ENCODE data around the gene METTL21A. TPM values are rescaled to one million over a fixed set of nuclear protein-coding genes. Genes with fewer than 3 reads are reported as not detected.

Gene METTL21A
- total RNA-seq, 2 donors from 2014 or later = 5.3 to 17.4 TPM

- no peak for ATAC-seq
- no peak overlapping the region for H3K4me3 ChIP-seq
- TF ChIP-seq POLR2A (IDR thresholded peaks at IDR 0.05) = no peak
- TF ChIP-seq, protein P1, sequence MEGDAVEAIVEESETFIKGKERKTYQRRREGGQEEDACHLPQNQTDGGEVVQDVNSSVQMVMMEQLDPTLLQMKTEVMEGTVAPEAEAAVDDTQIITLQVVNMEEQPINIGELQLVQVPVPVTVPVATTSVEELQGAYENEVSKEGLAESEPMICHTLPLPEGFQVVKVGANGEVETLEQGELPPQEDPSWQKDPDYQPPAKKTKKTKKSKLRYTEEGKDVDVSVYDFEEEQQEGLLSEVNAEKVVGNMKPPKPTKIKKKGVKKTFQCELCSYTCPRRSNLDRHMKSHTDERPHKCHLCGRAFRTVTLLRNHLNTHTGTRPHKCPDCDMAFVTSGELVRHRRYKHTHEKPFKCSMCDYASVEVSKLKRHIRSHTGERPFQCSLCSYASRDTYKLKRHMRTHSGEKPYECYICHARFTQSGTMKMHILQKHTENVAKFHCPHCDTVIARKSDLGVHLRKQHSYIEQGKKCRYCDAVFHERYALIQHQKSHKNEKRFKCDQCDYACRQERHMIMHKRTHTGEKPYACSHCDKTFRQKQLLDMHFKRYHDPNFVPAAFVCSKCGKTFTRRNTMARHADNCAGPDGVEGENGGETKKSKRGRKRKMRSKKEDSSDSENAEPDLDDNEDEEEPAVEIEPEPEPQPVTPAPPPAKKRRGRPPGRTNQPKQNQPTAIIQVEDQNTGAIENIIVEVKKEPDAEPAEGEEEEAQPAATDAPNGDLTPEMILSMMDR (IDR thresholded peaks at IDR 0.05) = no peak
- no peaks in the 10 kb centered on the region for H3K27me3 ChIP-seq
- no peaks in the 10 kb centered on the region for H3K36me3 ChIP-seq (replicated peaks in 1 of 2; ENCODE audit: insufficient read depth in 1 of 2, low read depth in 2 of 2)
- no peak for DNase-seq
- no peak overlapping the region for H3K27ac ChIP-seq
- intact Hi-C loops (cut with DNase I) = loop anchor here (10.0 kb wide), 1 partner anchor 69 kb away; no protein-coding TSS in a partner anchor
- no peaks in the 10 kb centered on the region for H3K9me3 ChIP-seq
- no peaks in the 10 kb centered on the region for H3K4me1 ChIP-seq
- WGBS, 2 donors = 81 to 83% methylated on average over 11 of the region's 11 CpGs
Observed at GRCh38 chr2:207635468-207636200, 10.4 kb upstream of the METTL21A start.

- H3K27me3 ChIP-seq = no peaks in the 10 kb centered on the region
- no peaks in the 10 kb centered on the region for H3K9me3 ChIP-seq
- no peaks in the 10 kb centered on the region for H3K4me1 ChIP-seq
- intact Hi-C loops (cut with DNase I) = loop anchor here (10.0 kb wide), 1 partner anchor 71 kb away; no protein-coding TSS in a partner anchor
- TF ChIP-seq, protein P1 (IDR thresholded peaks at IDR 0.05) = no peak
- TF ChIP-seq POLR2A (IDR thresholded peaks at IDR 0.05) = no peak
- no peak for ATAC-seq
- no peak overlapping the region for H3K4me3 ChIP-seq
- 67 to 81% methylated on average over 3 of the region's 3 CpGs for WGBS, 2 donors
- no peak for DNase-seq
- no peak overlapping the region for H3K27ac ChIP-seq
- no peaks in the 10 kb centered on the region for H3K36me3 ChIP-seq (replicated peaks in 1 of 2; ENCODE audit: insufficient read depth in 1 of 2, low read depth in 2 of 2)
Observed at GRCh38 chr2:207633686-207634085, 8.5 kb upstream of the METTL21A start.

- ATAC-seq = no peak
- Histone ChIP-seq H3K27ac (no peak overlapping the region), H3K4me1 (no peaks in the 10 kb centered on the region), H3K36me3 (replicated peaks in 1 of 2; ENCODE audit: insufficient read depth in 1 of 2, low read depth in 2 of 2) (no peaks in the 10 kb centered on the region), H3K4me3 (no peak overlapping the region), H3K27me3 (no peaks in the 10 kb centered on the region), H3K9me3 (no peaks in the 10 kb centered on the region)
- DNase-seq = no peak
- TF ChIP-seq, protein P1 (IDR thresholded peaks at IDR 0.05) = no peak
- TF ChIP-seq POLR2A (IDR thresholded peaks at IDR 0.05) = no peak
- intact Hi-C loops (cut with DNase I) = loop anchor here (10.0 kb wide), 1 partner anchor 72 kb away; no protein-coding TSS in a partner anchor
- 79 to 86% methylated on average over 8 of the region's 8 CpGs for WGBS, 2 donors
Observed at GRCh38 chr2:207632575-207633493, 7.6 kb upstream of the METTL21A start.

- no peak for ATAC-seq
- H3K27ac ChIP-seq = no peak overlapping the region
- no peaks in the 10 kb centered on the region for H3K27me3 ChIP-seq
- no peak for TF ChIP-seq POLR2A (IDR thresholded peaks at IDR 0.05)
- TF ChIP-seq, protein P1 (IDR thresholded peaks at IDR 0.05) = no peak
- intact Hi-C loops (cut with DNase I) = loop anchor here (10.0 kb wide), 1 partner anchor 74 kb away; no protein-coding TSS in a partner anchor
- H3K4me3 ChIP-seq = no peak overlapping the region
- peaks cover 9% of the 10 kb centered on the region for H3K4me1 ChIP-seq
- no peaks in the 10 kb centered on the region for H3K36me3 ChIP-seq (replicated peaks in 1 of 2; ENCODE audit: insufficient read depth in 1 of 2, low read depth in 2 of 2)
- DNase-seq = no peak
- H3K9me3 ChIP-seq = no peaks in the 10 kb centered on the region
- WGBS, 2 donors = 79 to 87% methylated on average over 4 of the region's 4 CpGs
Observed at GRCh38 chr2:207630491-207630890, 5.3 kb upstream of the METTL21A start.
